HG02642 (cell line): ENCODE measurements around the gene CNOT4.

Experiments
- ATAC-seq: cut with Tn5 transposase; IDR thresholded peaks from one replicate; pipeline ENCODE4 v1.9.1; 2021; ENCODE audit warnings: mild to moderate bottlenecking; ENCODE audit not compliant: unreplicated experiment, poor library complexity

CNOT4 gene

GRCh38 chr7:135407884-135408283 lies 102.0 kb downstream of the CNOT4 start:
- ATAC-seq = no peak

GRCh38 chr7:135406918-135407317 lies 103.0 kb downstream of the CNOT4 start:
- no peak for ATAC-seq

DNA sequence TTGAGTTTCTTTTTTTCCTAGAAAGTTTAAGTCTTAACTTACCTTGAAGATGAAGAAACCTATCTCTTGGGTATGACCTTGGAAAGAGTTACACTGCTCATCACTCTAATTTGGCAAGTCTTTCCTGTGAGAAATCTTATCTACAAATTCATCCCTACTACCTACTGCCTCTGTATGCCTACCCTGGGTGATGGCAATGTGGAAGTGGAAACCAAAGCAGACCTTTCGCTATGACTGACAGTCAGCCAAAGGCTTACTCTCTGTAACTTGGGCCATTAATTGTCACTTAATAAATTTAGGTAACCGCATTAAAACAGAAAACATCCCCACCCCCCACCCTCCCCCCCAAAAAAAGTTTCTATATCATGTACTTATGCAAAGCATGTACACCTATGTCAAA lies 103.9 kb downstream of the CNOT4 start:
- no peak for ATAC-seq

DNA sequence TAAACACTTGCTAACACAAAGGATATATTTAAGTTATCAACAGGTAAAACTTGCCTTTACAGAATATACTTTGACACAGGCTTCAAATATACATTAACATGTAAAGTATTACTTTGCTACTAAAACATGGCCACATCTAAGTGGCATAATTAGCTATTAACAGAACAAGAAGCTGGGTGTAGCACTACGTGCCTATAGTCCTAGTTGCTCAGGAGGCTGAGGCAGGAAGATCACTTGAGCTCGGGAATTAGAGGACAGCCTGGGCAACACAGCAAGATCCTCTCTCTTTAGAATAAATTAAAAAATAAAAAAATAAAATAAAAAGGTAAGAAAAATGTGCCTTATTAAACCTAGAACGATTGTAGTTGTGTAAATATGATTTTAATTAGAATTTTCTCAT lies 106.6 kb downstream of the CNOT4 start:
- ATAC-seq = no peak

- ATAC-seq = no peak
Measured at GRCh38 chr7:135397689-135398088, 112.2 kb downstream of the CNOT4 start.

DNA sequence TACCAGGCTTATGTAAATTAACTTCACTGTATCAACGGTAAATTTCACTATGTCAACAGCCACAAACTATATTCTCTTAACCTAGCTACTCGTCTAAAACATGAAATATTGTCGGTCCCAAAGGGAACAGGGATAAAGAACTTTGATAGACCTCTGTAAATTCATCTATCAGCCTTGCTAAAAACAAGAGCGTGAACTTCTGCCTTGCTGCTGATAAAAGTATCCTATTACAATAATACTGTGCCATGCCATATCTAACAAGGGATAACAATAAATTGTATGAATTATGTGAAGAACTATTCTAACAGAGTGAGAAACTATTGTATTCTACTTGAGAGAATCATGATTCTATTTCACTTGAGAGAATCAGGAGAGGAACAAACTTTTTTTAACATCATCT lies 117.2 kb downstream of the CNOT4 start:
- no peak for ATAC-seq

- no peak for ATAC-seq
Measured at GRCh38 chr7:135391514-135391913, 118.4 kb downstream of the CNOT4 start.

GRCh38 chr7:135390829-135391228 lies 119.1 kb downstream of the CNOT4 start:
- no peak for ATAC-seq

- no peak for ATAC-seq
Measured at GRCh38 chr7:135389971-135390370, 119.9 kb downstream of the CNOT4 start.

GRCh38 chr7:135388616-135389015 lies 121.3 kb downstream of the CNOT4 start:
- ATAC-seq = no peak

DNA sequence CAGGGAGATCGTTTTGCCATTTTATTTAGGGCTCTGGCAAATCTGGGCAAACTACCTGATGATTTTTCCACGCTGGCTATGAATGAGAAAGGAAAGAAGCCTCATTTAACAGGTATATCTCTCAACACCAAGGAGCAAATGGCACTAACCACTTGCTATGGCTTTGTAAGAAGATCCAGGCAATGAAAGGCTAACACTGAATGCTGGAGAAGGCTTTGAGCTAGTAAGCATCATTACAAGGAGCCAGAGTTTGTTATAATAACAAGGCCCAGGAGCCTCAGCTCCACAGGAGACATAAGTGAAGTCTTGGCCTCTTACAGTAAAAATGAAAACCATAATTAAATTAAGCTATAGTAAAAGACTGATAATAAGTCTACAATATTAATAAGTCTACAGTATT lies 123.1 kb downstream of the CNOT4 start:
- no peak for ATAC-seq

GRCh38 chr7:135386181-135386580 lies 123.7 kb downstream of the CNOT4 start:
- no peak for ATAC-seq

GRCh38 chr7:135385209-135385608 lies 124.7 kb downstream of the CNOT4 start:
- no peak for ATAC-seq

- no peak for ATAC-seq
Measured at GRCh38 chr7:135383525-135384175, 126.3 kb downstream of the CNOT4 start.

- no peak for ATAC-seq
Measured at GRCh38 chr7:135382173-135382572, 127.7 kb downstream of the CNOT4 start.

DNA sequence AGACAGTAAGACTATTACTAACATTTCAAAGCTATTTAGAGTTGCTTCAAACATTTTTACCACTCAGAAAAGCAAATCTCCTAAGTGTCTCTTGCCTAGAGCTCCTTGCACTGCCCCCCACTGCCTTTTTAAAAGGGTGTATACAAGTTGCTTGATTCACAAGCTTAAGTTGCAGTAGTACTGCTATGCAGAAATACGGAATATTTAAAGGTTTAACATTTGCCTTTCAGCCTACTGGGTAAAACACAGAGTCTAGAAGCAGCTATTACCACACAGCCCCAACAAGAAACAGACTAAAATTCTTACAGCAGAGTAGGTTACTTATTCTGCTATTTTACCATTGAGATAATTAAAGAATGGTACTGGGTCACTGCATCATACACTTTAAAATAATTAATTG lies 128.5 kb downstream of the CNOT4 start:
- ATAC-seq = no peak

- ATAC-seq = no peak
Measured at GRCh38 chr7:135380351-135380750, 129.6 kb downstream of the CNOT4 start.

- no peak for ATAC-seq
Measured at GRCh38 chr7:135377171-135377570, 132.7 kb downstream of the CNOT4 start.

DNA sequence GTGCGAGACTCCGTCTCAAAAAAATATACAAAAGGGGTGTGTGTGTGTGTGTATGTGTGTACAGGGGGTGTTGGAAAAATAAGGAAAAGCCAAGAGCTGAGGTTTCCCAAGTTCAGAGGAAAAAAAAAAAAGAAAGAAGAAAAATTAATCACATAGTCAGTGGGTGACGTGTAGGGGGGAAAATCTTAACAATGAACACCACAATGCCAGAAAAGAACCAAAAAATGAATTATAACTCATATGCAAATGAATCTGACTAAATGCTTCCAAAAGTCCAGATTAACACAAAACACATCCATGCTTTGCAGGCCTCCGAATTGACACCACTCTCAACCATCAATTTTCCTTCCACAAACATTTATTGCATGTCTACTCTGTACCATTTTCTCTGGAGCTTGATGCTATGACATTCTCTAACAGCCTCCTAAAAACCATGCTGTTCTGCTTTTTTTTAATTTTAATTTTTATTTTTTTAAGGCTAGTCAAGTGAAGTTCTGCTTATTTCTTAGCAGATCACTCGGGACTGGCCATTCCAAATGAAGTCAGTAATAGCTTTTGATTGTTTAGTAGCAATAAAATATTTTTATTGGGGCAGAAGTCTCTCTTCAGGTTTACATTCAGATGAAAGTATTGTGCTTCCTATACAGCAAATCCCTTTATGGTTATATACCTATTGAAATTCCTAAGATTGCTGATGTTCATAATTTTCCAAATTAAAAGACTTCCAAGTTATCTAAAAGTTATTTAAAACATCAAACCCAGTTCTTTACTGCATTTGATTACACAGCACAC lies 133.8 kb downstream of the CNOT4 start:
- ATAC-seq = no peak

DNA sequence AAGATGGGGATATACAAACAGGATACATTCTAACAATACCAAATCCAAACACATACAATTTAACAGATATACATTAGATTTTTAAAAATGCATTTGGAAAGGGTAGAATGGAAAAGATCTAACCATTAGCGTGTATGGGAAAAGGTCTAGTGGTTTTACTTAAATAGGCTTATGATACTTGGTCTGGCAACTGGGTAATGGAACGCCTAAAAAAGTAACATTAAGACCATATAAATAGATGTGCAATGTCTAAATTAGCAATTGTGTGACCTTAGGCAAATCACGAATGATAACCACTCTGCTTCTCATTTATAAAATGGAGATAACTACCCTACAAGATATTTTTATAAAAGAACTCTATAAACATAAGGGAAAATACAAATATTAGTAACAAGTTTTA lies 135.2 kb downstream of the CNOT4 start:
- ATAC-seq = no peak

- no peak for ATAC-seq
Measured at GRCh38 chr7:135372222-135372621, 137.7 kb downstream of the CNOT4 start.

DNA sequence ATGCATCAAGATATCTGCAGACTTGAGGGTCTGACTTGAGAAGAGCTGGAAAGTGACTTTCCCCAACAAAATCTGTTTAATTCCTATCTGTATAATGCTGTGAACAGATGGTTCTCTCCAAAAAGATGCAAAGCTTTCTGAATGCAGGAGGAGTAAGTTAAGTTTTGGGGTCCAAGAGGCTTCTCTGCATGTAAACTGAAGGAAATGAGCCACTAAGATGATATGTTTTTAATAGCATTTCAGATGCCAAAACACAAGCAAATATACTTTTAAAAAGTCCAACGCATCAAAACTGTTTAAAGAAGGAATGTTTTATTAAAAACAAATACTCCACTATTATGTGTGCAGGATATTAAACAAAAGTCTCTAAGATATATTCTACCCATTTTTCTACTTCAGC lies 139.2 kb downstream of the CNOT4 start:
- ATAC-seq = no peak
